Omental fat pad (tissue), 4 donors: Measurements from ENCODE around the gene AGBL4. TPM values are rescaled to one million over a fixed set of nuclear protein-coding genes. Genes with fewer than 3 reads are reported as not detected.
"Not testable (repeated sequence)": the region's sequence is repeated elsewhere in the genome, so short reads cannot be mapped to it uniquely, and the experiment has no call there.

ENCODE experiments used
- ATAC-seq: fragments of 150-250 bp; one replicate; pipeline ENCODE4 v1.9.1; 2016; ENCODE audit warnings: mild to moderate bottlenecking, moderate library complexity; ENCODE audit not compliant: low FRiP score
- DNase-seq: peaks from one replicate; pipeline ENCODE4 v3.0.0-alpha.2; 2019; ENCODE audit warnings: low spot score
- total RNA-seq, 4 donors: library from RNA; depleted of rRNA; stranded (reverse); fragments of >200 nt; gene quantifications; one replicate each; pipeline ENCODE4 v1.1.0, GENCODE V29; 2016
- TF ChIP-seq, protein P1 (sequence below), 3 donors: fragments of 450-650 bp; IDR thresholded peaks; one replicate each; pipeline ENCODE4 v1.5.1; 2016 to 2017; ENCODE audit warnings: antibody characterized with exemption in 3 of 3, mild to moderate bottlenecking in 3 of 3, moderate library complexity in 2 of 3

The AGBL4 gene
- total RNA-seq, 4 donors from 2014 or later, result 0.31 to 1.1 (median 0.50) TPM

DNA sequence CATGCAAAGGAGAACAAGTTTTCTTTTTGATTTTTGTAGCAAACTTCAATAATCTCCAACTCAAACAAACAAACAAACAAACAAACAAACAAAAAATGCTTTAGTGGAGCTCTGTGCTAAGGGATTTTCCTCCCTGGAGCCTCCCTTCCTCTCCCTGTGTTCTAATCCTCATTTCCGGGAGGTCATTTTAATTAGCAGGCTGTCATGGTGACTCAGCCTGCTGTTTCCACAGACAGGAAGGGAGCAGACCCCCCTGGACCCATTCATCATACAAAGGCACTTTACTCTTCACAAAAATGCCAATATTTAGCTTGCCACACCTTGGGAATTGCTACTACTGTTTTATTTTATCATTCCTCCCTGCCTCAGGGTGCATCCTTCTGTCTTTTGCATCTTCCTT lies 1490.8 kb downstream of the AGBL4 start:
- TF ChIP-seq, protein P1, sequence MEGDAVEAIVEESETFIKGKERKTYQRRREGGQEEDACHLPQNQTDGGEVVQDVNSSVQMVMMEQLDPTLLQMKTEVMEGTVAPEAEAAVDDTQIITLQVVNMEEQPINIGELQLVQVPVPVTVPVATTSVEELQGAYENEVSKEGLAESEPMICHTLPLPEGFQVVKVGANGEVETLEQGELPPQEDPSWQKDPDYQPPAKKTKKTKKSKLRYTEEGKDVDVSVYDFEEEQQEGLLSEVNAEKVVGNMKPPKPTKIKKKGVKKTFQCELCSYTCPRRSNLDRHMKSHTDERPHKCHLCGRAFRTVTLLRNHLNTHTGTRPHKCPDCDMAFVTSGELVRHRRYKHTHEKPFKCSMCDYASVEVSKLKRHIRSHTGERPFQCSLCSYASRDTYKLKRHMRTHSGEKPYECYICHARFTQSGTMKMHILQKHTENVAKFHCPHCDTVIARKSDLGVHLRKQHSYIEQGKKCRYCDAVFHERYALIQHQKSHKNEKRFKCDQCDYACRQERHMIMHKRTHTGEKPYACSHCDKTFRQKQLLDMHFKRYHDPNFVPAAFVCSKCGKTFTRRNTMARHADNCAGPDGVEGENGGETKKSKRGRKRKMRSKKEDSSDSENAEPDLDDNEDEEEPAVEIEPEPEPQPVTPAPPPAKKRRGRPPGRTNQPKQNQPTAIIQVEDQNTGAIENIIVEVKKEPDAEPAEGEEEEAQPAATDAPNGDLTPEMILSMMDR (IDR thresholded peaks at IDR 0.05), result no peak
- ATAC-seq (no peak), DNase-seq (no peak)

DNA sequence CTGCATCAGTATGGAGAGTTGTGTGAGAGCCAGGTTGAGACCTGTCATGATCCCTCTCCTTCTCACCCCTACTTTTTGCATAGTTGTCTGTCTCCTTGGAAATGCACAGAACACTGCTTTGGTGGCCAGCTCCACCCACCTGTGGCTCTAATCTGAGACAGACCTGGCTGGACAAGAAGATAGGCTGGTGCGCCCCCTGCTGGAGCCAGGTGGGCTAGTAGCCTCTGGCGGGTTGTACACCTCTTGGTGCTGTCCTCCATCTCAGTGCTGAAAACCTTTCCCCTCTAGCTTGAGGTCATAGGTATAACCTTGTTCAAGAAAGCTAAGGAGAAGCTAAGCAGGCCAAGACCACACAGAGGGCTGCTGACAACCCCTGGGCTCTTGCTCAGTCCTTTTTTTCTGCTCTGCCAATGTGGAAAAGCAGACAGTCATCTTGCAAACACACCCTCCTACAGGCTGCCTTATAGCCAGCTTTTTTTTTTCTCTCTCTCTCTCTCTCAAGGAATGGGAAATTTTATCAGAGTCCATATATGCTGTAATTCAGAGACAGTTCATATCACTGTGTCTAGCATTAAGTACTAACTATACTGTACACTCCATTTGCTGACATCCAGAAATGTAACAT lies 1492.9 kb downstream of the AGBL4 start:
- TF ChIP-seq, protein P1 (IDR thresholded peaks at IDR 0.05), result no peak
- ATAC-seq (no peak), DNase-seq (no peak)

DNA sequence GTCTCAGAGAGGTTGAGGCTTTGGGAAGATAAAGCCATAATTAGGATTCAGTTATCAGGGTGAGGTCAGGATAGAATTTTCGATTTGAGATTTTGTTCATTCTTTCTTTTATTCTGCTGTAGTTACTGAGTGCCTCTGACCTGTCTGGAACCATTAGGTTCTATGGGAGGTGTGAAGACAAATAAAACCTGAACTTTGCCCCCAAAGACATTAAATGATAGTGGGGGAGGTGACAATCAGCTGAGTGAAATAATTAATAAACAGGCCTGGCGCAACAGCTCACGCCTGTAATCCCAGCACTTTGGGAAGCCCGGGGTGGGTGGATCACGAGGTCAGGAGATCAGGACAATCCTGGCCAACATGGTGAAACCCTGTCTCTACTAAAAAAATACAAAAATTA lies 1496.7 kb downstream of the AGBL4 start:
- TF ChIP-seq, protein P1 (IDR thresholded peaks at IDR 0.05), result no peak
- DNase-seq (no peak), ATAC-seq (no peak)

DNA sequence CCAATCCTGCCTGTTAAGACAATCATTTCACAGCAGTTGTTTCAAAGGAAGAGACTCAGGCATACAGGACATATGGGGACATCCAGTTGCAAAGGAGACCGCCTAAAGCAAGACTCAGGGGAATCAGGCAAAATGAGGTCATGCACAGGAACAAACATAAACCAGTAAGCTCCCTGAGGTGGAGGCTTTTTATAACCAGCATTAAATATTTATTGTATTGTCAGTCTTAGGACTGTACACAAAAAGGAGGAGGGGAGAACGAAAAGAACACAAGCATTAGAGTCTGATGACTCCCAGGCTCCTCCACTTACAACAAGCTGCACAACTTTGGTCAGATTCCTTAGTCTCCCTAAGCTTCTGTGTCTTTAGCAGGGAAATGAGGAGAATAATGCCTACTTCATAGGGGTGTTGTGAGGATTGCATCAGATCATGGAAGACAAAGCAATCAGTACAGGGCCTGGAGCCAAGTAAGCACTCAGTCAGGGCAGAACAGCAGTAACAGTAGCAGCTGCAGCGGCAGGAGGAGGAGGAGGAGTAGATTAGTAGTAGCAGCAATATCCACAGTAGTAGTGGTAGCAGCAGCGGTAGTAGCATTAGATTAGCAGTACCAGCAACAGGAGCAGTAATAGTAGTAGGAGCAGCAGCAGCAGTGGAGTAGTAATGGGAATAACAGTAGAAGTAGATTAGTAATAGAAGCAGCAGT lies 1497.6 kb downstream of the AGBL4 start:
- TF ChIP-seq, protein P1 (IDR thresholded peaks at IDR 0.05), result no peak
- ATAC-seq (no peak), DNase-seq (no peak)

DNA sequence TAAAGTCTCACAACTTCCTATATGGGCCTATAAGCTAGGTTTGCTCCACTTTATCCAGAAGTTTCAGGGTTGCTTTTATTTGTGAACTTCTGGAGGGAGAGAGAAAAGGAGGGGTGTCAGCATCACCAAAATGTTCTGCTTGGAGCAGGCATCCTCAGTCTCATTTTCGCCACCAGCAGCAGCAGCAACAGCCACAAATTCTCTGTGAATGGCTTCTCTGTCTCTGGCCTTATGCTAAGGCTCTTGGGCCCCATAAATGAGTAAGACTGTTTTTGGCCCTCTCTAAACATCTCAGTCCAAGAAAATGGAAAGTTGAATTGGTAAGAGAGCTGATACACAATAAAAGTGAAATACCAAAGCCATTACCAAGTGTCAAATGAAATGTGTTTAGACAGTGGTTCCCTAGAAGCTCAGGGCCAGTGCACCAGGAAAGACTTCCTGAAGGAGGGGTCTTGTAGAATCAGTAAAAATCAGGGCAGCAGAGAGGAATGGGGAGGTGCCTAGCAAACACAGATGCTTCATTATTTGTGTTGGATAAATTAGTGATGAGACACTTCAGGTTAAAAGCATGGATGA lies 1498.8 kb downstream of the AGBL4 start:
- DNase-seq, result no peak
- TF ChIP-seq, protein P1 (IDR thresholded peaks at IDR 0.05), result no peak
- ATAC-seq, result no peak

DNA sequence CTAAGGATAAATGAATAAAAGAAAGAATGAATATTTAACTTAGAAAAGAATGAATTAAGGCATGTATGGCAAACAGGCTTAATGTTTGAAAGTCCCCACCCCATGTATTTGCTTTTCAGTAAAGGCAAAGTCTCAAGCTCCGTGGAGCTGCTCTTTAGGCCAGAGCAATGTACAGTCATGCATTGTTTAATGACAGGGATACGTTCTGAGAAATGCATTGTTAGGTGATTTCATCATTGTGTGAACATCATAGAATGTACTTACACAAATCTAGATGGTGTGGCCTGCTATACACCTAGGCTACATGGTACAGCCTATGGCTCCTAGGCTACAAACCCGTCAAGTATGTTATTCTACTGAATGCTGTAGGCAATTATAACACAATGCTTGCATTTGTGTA lies 1500.2 kb downstream of the AGBL4 start:
- TF ChIP-seq, protein P1 (IDR thresholded peaks at IDR 0.05), result no peak
- no peak for DNase-seq
- no peak for ATAC-seq

DNA sequence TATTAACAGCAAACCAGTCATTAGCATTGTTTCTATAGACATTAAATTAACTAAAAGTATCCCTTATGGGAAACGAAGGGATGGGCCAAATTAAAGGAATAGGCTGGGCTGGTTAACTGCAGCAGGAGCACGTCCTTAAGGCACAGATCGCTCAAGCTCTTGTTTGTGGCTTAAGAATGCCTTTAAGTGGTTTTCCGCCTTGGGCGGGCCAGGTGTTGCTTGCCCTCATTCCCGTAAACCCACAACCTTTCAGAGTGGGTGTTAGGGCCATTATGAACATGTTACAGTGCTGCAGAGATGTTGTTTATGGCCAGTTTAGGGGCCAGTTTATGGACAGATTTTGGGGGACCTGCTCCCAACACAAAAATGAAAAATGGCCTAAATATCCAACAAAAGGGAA lies 1503.9 kb downstream of the AGBL4 start:
- not testable (repeated sequence) for ATAC-seq, DNase-seq
